Dermis blood vessel endothelial cell (primary cell): ENCODE data around the gene UBXN6. TPM values are rescaled to one million over a fixed set of nuclear protein-coding genes. Genes with fewer than 3 reads are reported as not detected.

Experiments
- DNase-seq: peaks from one replicate; pipeline ENCODE4 v3.0.0; 2010
- total RNA-seq: library from RNA; depleted of rRNA; stranded (reverse); fragments of >200 nt; gene quantifications from 2 replicates; pipeline ENCODE4 v1.2.3, GENCODE V29; 2014

Gene UBXN6
- total RNA-seq, 1 donor from 2014 or later = 80.7 TPM

DNA sequence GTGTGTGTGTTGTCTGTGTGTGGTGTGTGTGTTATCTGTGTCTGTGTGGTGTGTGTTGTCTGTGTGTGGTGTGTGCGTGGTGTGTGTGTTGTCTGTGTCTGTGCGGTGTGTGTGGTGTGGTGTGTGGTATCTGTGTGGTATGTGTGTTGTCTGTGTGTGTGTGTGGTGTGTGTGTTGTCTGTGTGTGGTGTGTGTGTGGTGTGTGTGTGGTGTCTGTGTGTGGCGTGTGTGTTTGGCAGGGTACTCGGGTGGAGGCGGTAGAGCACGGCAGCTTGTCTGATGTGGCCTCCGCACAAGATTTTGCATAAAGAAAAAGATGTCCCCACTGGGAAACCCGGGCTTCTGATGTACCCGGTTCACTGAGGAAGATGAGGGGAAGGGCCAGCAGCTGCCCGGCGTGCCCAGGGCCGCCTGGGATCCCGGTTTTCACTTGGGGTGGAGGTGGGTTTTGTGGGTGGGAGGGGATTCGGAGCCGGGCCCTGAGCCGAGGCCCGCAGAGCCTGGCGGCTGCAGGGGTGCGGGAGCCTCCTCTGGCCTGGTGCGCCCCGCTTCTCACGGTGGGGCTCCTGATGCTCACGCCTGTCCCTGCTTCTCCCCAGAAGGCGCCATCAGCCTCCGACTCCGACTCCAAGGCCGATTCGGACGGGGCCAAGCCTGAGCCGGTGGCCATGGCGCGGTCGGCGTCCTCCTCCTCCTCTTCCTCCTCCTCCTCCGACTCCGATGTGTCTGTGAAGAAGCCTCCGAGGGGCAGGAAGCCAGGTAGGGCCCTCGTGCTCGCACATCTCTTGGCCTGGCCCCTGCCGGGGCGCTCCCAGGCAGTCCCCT, 35.7 kb upstream of the UBXN6 start:
- no peak for DNase-seq

DNA sequence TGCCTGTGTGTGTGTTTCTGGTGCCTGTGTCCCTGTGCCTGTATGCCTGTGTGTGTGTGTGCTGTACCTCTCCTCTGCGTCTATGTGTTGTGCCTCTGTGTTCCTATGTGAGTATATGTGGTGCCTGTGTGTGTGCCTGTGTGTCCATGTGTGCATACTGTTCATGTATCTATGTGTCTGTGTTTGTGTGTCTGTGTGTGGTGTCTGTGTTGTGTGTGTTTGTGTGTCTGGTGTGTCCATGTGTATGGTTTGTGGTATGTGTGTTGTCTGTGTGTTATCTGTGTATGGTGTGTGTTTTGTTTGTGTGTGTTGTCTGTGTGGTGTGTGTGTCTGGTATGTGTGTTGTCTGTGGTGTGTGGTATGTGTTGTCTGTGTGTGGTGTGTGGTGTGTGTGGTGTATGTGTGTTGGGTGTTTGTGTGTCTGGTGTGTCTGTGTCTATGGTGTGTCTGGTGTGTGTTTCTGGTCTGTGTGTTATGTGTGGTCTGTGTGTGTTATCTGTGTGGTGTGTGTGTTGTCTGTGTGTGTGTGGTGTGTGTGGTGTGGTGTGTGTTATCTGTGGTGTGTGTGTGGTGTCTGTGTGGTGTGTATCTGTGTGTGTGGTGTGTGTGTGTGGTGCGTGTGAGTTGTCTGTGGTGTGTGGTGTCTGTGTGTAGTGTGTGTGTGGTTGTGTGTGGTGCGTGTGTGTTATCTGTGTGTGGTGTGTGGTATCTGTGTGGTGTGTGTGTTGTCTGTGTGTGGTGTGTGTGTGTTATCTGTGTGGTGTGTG, 34.9 kb upstream of the UBXN6 start:
- DNase-seq = no peak

DNA sequence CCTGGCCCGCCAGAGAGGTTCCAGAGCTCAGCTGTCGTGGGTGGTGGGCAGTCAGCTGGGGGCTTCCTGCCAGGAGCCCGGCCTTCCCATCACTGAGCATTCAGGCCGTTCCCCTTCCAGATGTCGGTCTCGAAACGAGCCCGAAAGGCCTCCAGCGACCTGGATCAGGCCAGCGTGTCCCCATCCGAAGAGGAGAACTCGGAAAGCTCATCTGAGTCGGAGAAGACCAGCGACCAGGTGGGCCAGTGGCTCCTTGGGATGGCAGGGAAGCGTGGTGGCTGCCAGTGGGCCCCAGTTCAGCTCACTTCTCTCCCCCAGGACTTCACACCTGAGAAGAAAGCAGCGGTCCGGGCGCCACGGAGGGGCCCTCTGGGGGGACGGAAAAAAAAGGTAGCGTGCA, 33.9 kb upstream of the UBXN6 start:
- no peak for DNase-seq

DNA sequence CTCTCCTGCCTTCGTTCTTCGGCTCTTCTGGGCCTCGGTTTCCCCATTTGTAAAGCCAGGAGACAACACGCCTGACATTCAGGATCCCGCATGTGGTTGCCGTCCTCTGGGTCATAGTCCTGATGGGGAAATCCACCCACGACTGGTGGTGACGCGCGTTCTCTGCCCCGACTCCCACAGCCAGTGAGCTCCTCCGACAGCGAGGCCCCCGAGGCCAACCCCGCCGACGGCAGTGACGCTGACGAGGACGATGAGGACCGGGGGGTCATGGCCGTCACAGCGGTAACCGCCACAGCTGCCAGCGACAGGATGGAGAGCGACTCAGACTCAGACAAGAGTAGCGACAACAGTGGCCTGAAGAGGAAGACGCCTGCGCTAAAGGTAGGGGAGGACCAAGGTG, 30.9 kb upstream of the UBXN6 start:
- DNase-seq = no peak

DNA sequence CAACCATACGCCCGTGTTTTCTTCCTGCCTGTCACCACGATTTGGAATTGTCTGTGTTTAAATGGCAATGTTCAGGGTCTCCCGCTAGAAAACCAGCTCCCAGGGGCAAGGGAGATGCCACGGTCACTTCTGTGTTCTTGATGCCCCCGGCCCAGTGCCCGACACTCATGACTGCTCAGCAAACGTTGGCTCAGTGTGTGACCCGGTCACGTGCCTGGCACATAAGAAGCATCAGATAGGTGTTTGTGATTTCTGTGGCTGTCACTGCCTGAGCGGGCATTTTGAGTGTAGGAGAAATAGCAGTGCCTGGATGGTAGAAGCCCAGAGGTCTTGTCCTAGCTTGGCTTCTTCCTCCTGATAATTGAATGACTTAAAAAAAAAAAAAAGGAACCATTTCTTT, 30.0 kb upstream of the UBXN6 start:
- DNase-seq = no peak

DNA sequence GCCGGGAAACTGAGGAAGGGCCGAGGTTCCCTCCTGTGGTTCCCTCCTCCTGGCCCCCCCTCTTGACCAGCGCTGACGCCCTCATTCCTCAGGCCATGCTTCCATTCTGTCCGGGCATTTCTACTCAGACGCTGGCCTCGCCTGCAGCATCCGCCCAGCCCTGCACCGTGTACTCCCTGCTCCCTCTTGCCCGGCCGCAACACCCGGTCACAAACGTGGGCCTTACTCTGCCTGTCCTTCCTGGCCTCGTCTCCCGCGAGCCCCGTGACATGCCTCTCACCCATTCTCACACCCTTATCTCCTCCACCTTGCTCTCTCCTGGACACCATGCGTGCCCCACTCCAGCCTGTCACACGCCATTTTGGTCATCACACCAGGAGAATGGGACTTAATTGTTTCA, 25.8 kb upstream of the UBXN6 start:
- no peak for DNase-seq

DNA sequence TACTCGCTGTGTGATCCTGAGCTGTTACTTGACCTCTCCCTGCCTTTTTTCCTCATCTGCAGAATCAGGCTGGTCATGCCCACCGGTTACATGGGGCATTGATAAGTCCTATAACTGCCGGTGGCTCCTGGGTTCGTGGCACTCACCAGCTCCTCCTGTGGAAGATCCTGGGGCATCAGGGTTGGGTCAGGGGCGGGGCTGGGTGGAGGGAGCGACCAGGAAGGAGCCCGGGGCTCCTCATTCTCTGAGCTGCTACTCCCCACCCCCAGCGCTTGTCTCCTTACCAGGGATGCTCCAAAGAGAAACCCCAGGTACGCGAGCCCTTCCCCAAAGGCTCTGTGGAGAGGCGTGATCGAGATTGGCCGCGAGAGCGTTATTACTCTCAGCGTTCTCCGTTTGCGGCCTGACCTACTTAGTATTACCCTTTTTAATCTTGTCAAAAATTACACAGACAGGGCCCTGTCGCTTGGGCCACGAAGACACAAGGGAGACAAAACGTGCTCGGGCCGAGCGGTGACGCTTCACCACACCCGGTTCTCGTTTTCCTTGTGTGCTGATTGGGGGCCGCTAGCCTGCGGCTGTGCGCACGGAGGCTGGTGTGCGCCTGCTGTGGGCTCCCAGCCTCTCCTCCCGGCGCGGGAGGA, 25.2 kb upstream of the UBXN6 start:
- DNase-seq = no peak

DNA sequence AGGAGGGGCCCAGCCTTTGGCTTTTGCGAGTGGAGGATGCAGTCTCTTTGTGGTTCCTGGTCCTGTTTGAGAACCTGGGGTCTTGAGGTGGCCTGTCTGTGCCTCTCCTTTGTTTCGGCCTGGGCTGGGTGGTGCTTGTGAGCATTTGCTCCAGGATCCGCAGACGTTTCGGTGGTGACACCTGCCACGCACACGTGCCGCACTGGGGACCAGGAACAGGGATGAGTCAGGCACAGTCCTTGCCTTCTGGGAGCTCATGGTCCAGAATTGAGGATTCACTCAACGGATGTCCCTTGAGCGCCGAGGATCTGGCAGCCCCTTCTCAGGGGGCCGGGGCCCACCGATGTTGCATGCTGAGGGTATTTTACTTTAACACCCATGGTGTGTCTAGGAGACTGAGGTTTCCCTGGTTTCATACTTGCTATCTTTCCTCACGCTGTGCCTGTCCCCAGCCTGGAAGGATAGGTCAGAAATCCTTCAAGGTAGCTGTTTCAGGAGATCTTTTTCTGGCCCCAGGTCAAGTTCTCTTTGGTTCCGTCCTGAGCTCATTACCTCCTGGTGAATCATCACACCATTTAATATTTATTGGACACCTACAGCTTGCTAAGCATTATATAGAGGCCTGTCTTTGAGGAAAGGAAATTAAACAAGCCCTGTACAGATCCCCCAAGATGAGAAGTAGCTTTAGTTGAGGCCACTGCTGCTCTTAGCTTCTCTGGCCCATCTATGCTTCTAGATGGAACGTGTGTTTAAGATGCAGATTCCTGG, 19.6 kb upstream of the UBXN6 start:
- DNase-seq = no peak

DNA sequence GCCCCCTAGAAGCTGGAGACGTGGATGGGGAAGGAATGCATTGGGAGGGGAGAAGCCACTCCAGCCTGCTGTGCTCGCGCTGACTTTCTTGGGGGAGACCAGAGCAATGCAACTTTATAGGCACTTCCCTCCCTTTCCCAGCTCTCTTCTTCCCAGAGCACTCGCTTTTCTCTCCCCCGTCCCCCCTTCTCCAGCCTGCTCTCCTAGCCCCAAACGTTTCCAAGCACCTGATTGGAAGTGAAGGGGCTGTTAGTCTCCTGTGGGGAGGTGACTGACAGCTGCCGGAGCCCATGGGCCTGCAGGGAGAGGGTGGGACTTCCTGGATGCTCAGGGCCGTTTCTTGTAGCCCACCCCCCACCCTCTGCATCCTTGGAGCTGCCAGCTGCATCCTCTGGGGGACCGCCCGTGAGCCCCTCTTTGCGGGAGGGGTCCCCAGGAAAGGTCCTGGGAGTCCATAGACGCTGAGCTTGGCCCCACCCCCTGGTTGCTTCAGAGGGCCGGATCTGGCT, 17.0 kb upstream of the UBXN6 start:
- DNase-seq = peak; percentile 81

DNA sequence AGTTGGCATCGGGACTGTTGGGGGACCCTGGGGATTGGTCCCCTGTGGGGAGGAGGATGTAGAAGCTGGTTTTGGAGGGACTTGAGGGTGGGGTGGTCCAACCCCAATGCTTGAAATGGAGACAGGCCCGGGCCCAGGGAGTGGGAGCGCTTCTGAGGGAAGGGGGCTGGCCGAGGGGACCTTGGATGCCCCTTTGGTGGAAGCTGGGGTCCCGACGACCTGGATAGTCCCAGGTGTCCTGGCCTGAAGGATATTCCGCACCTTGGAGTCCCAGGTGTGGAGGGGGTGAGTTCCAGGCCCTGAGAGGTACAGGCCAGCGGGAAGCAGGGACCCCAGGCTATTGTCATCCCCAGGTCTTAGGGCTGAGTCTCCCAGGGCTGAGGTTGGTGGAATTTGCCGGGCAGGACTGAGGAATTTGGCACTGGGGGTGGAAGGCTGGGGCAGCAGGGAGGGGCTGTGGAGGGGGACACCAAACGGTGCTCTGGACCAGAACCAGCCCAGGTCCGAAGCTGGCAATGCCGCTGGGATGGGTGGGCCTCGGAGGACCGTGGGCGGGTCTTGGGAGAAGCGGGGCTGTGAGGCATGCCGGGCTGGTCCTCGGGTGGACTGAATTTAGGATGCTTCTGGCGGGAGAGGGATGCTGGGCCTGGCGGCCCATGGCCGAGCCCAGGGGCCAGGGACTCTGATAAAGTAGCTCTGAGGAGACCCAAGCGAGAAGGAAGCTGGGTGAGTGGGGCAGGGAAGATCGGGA, 16.3 kb upstream of the UBXN6 start:
- no peak for DNase-seq

DNA sequence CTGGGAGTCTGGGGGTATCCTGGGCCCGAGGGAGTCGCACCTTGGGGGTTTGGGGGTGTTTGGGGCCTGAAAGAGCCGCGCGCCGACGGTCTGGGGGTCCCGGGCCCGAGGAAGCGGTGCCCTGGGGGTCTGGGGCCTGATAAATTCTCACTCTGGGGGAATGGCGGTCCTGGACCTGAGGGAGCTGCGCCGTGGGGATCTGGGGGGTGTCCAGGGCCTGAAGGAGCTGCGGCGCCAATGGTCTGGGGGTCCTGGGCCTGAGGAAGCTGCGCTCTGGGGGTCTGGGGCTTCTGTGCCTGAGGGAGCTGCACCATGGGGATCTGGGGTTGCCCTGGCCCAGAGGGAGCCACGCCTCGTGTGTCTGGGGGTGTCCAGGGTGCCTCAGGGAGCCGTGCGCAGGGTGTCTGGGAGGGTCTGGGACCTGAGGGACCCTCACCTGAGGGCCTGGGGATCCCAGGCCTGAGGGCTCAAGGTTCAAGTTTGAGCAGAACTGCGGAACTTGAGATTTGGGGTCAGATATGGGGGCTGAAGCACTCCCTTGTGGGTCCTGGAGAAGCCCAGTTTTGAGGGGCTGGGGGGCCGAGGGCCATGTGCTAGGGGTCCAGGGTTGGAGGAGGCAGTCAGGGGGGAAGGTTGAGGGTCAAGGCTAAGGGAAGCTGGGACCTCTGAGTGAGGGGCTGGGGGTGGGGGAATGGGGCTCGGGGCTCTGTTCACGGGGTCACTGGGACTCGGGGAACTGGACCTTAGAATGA, 15.6 kb upstream of the UBXN6 start:
- DNase-seq = no peak

DNA sequence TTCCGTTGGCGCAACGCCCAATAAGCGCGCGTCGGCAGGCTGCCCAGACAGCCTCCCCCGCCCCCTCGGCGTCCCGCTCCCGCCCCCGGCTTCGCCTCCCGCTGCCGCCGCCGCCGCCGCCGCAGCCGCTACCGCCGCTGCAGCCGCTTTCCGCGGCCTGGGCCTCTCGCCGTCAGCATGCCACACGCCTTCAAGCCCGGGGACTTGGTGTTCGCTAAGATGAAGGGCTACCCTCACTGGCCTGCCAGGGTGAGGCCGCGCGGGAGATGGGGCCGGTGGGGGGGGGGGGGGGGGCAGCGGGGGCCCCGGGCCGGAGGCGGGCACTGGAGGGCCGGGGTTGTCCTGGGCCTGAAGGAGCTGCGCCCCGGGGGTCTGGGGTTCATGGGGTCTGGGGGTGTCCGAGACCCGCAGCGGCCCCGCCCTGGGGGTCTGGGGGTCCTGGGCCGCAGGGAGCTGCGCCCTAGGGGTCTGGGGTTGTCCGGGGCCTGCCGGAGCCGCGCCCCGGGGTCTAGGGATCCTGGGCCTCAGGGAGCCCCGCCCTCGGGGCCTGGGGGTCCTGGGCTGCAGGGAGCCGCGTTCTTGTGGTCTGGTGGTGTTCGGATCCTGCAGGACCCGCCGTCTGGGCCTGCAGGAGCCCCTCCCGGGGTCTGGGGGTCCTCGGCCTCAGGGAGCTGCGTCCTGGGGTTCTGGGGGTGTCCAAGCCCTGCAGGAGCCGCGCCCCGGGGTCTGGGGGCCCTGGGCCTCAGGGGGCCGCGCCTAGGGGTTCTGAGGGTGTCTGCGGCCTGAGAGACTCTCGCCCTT, 14.8 kb upstream of the UBXN6 start, which contains the start of gene HDGFL2:
HDGFL2 (plus strand) TSS at position 124 of the 801 bp plus-strand sequence; CDS start at position 178, 54 bp downstream.
- DNase-seq = no peak

DNA sequence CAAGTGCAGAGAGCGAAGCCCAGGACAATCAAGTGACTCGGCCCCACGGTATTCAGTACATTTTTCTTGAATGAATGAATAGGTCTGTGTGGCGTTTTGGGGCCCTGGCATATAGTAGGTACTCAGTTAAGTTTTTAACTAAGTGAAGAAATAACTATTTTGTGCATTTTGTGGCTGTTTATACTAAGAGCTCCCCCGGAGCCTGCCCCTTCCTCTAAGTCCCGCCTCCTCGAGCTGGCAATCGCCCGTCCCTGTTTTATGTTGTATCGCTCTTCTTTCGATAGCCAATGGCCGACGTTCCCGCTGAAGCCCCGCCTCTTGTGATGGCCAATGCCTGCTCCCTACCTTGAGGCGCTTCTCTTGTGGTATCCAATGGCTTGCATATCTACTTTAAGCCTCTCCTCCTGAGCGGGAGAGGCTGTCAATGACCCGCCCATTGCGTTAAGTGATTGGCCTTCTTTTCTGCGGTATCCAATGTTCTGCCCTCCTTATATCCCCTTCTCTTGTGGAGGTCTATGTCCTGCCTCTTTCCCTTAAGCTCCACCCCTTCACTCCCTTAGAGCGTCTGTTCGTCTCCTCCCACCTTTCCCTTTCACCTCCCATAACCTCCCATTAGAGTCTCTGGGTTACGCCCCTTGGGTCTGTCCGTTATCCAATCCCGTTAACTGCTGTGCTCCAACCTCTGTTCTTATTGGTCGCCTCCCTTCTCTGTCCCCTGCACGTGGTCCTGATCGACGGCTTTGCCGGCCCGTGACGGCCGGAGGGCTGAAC, 14.0 kb upstream of the UBXN6 start:
- peak; percentile 100 for DNase-seq

DNA sequence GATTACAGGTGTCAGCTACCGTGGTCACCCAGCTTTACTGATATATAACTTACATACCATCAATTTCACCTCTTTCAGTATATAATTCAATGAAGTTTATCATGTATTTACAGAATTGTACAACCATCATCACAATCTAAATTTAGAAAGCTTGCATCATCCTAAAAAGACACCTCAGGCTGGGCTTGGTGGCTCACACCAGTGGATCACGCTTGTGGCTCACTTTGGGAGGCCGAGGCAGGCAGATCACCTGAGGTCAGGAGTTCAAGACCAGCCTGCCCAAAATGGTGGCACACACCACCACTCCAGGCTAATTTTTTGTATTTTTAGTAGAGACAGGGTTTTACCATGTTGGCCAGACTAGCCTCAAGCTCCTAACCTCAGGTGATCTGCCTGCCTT, 10.2 kb upstream of the UBXN6 start:
- no peak for DNase-seq

DNA sequence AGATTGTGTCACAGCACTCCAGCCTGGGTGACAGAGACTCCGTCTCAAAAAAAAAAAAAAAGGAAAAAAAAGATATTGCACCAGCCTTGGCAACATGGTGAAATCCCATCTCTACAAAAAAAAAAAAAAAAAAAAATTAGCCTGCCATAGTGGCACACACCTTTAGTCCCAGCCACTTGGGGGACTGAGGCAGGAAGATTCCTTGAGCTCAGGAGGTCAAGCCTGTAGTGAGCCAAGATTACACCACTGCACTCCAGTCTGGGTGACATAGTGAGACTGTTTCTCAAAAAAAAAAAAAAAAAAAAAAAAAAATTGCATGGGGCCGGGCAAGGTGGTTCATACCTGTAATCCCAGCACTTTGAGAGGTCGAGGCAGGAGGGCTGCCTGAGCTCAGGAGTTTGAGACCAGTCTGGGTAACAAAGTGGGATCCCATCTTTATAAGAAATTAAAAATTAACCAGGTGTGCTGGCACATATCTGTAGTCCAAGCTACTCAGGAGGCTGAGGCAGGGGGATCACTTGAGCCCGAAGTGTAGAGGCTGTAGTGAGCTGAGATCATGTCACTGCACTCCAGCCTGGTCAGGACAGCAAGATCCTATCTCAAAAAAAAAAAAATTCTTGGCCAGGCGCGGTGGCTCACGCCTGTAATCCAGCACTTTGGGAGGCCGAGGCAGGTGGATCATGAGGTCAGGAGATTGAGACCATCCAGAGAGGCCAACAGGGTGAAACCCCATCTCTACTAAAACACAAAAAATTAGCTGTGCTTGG, 7.4 kb upstream of the UBXN6 start:
- no peak for DNase-seq

DNA sequence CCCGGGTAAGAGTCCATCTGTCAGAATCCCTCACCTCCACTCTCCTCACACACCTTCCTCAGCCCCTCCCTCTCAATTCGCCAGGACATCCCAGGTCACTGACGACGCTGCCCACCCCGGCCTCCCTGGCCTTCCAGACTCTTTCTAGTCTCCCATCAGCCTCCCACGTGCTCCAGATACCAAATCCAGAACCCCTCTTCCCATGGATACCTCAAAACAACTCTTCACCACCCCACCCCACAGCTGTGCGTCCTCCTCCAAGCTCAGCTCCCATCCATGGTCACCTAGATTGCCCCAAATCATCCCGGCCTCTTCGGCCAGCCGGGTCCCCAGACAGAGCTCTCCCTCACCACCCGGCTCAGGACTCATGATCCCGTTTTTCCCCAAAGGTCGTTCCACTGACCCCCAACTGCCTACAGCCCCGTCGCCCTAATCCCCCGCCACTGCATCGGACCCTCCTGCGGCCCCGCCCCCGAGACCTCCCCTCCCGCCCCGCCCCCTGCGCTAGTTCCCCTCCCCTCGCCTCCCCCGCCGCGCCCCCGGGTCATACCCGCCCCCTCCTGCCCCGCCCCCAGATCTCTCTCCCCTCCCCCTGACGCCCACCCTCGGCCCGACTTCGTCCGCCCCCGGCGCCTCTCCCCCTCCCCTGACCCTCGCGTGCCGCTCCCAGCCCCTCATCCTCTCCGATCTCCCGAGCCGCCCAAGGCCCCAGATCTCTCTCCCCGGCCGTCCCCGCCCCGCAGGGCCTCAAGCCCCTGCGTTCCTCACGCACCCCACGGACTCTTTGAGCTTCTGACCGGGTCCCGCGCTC, 546 bp downstream of the UBXN6 start:
- peak; percentile 72 for DNase-seq

DNA sequence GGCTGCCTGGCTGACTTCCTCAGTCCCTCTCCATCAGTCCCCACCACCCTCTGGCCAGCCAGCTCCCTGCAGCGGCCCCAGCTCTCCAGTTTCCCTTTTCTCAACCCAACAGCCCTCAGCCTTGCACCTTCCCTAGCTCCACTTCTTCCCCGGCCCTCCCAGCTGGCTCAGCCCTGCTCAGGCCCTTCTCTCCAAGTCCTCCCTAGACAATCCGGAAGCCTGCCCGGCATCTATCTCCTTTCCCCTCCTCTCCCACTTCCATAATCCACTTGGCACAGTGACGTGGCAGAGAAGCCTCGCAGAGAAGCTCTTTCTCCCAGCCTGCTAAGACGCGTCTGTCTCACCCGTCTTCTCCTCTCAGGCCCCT, 1.1 kb downstream of the UBXN6 start:
- DNase-seq = peak; percentile 61
